ENCODE results near the gene N4BP2L2. TPM values are rescaled to one million over a fixed set of nuclear protein-coding genes. Genes with fewer than 3 reads are reported as not detected.
A peak's percentile ranks its signal among the peaks of the same experiment; 100 is the strongest.

Gene N4BP2L2
- total RNA-seq, 2 experiments from 2014 or later = 171 TPM

DNA sequence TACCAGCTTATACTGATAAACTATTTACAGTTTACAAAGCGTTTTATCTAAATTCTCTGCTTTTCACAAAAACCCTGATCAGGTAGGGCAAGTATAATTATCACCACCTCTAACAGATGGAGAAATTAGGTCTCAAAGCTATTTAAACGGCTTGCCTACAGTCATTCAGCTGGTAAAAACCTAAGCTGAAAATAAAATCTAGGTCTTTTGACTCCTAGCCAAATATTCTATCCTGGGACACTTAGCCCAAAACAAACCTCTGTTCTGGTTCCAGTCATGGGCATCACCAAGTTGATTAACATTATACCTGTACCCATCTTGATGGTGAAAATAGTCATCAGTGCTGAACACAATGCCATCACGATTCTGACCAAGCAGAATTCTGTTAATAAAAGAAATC, 11.4 kb downstream of the N4BP2L2 start:
- Mint-ChIP-seq H3K9me3 (no peaks in the 10 kb centered on the region), H3K4me1 (ENCODE audit: low read depth) (peaks cover 72% of the 10 kb centered on the region), H3K4me3 (peak overlapping the region; percentile 13), H3K36me3 (ENCODE audit: low read depth) (peaks cover 80% of the 10 kb centered on the region), H3K27me3 (no peaks in the 10 kb centered on the region), H3K27ac (peak overlapping the region; percentile 36)
- ChIA-PET POLR2A (interaction anchor here (2.0 kb wide), 1 partner anchor 10 kb away, joined by 9 read pairs; the partner anchor contains the start of gene N4BP2L2), CTCF (interaction anchor here (1.9 kb wide), 1 partner anchor 59 kb away, joined by 5 read pairs; the partner anchor contains the start of gene PDS5B)
- H3K4me1 ChIP-seq (ENCODE audit: insufficient read depth, low read length) = peaks cover 12% of the 10 kb centered on the region
- intact Hi-C loops (cut with DNase I, micrococcal nuclease) = no loop called here
- H3K4me3 ChIP-seq (ENCODE audit: low read length) = no peak overlapping the region
- H3K36me3 ChIP-seq (ENCODE audit: insufficient read depth, low read length) = peaks cover 51% of the 10 kb centered on the region
- DNase-seq (no peak), ATAC-seq (ENCODE audit: poor library complexity) (no peak)
- no peaks in the 10 kb centered on the region for H3K9me3 ChIP-seq (ENCODE audit: control insufficient read depth in 1 of 2, insufficient read depth in 1 of 2, low read length in 2 of 2)
- no peaks in the 10 kb centered on the region for H3K27me3 ChIP-seq (ENCODE audit: control insufficient read depth in 1 of 2, insufficient read depth in 2 of 2, low read length in 2 of 2)
- H3K27ac ChIP-seq (ENCODE audit: low read depth in 1 of 2, low read length in 2 of 2) = no peak overlapping the region
- no peak for TF ChIP-seq CTCF (IDR thresholded peaks at IDR 0.05)

GRCh38 chr13:32525766-32526165, 12.8 kb downstream of the N4BP2L2 start:
- CTCF ChIA-PET = interaction anchor here (1.0 to 1.9 kb wide), 2 partner anchors 60 to 117 kb away, joined by 3 to 5 read pairs; partner anchors contain the start of gene PDS5B
- H3K27ac Mint-ChIP-seq = no peak overlapping the region
- no peak overlapping the region for H3K4me3 Mint-ChIP-seq

DNA sequence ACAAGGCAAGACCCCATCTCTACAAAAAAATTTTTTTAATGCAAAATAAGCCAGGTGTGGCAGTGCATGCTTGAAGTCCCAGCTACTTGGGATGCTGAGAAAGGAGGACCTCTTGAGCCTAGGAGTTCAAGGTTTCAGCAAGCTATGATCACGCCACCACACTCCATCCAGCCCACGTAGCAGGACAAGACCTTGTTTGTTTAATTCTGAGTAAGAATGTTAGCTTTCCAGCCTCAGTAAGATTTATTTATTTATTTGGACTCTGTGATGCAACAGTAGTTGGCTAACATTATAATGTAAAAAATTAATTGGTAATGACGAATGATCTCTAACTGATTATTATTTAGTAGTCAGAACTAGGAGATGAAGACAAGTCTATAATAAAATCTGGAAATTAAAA, 23.3 kb downstream of the N4BP2L2 start:
- no peaks in the 10 kb centered on the region for H3K27me3 Mint-ChIP-seq
- no peak for TF ChIP-seq CTCF (IDR thresholded peaks at IDR 0.05)
- ChIA-PET CTCF (no interaction called here), POLR2A (interaction anchor here (0.6 to 1.3 kb wide), 2 partner anchors 15 to 23 kb away, joined by 3 read pairs; partner anchors contain the start of gene N4BP2L2)
- peak overlapping the region; percentile 24 for H3K27ac Mint-ChIP-seq
- peaks cover 12% of the 10 kb centered on the region for H3K4me1 Mint-ChIP-seq (ENCODE audit: low read depth)
- no peak overlapping the region for H3K4me3 Mint-ChIP-seq
- Histone ChIP-seq H3K27ac (ENCODE audit: low read depth in 1 of 2, low read length in 2 of 2) (no peak overlapping the region), H3K4me3 (ENCODE audit: low read length) (no peak overlapping the region), H3K27me3 (ENCODE audit: control insufficient read depth in 1 of 2, insufficient read depth in 2 of 2, low read length in 2 of 2) (no peaks in the 10 kb centered on the region), H3K36me3 (ENCODE audit: insufficient read depth, low read length) (peaks cover 43% of the 10 kb centered on the region), H3K9me3 (ENCODE audit: control insufficient read depth in 1 of 2, insufficient read depth in 1 of 2, low read length in 2 of 2) (no peaks in the 10 kb centered on the region), H3K4me1 (ENCODE audit: insufficient read depth, low read length) (no peaks in the 10 kb centered on the region)
- peaks cover 78% of the 10 kb centered on the region for H3K36me3 Mint-ChIP-seq (ENCODE audit: low read depth)
- no peaks in the 10 kb centered on the region for H3K9me3 Mint-ChIP-seq
- intact Hi-C loops (cut with DNase I, micrococcal nuclease) = no loop called here
- DNase-seq (no peak), ATAC-seq (ENCODE audit: poor library complexity) (no peak)

More at GRCh38 chr13:32525766-32526165, 12.8 kb downstream of the N4BP2L2 start:
- no peak for TF ChIP-seq CTCF (IDR thresholded peaks at IDR 0.05)
- Histone ChIP-seq H3K9me3 (ENCODE audit: control insufficient read depth in 1 of 2, insufficient read depth in 1 of 2, low read length in 2 of 2) (no peaks in the 10 kb centered on the region), H3K27me3 (ENCODE audit: control insufficient read depth in 1 of 2, insufficient read depth in 2 of 2, low read length in 2 of 2) (no peaks in the 10 kb centered on the region), H3K27ac (ENCODE audit: low read depth in 1 of 2, low read length in 2 of 2) (no peak overlapping the region), H3K4me1 (ENCODE audit: insufficient read depth, low read length) (peaks cover 8% of the 10 kb centered on the region), H3K36me3 (ENCODE audit: insufficient read depth, low read length) (peaks cover 60% of the 10 kb centered on the region), H3K4me3 (ENCODE audit: low read length) (no peak overlapping the region)
- intact Hi-C loops (cut with DNase I, micrococcal nuclease) = no loop called here
- no peak for DNase-seq
- Mint-ChIP-seq H3K36me3 (ENCODE audit: low read depth) (peaks cover 80% of the 10 kb centered on the region), H3K9me3 (no peaks in the 10 kb centered on the region), H3K27me3 (no peaks in the 10 kb centered on the region), H3K4me1 (ENCODE audit: low read depth) (peaks cover 62% of the 10 kb centered on the region)
- POLR2A ChIA-PET = interaction anchor here (2.0 kb wide), 1 partner anchor 12 kb away, joined by 9 read pairs; the partner anchor contains the start of gene N4BP2L2
- ATAC-seq (ENCODE audit: poor library complexity) = no peak
